Measurements from ENCODE around the gene KLF3.

Gene KLF3

DNA sequence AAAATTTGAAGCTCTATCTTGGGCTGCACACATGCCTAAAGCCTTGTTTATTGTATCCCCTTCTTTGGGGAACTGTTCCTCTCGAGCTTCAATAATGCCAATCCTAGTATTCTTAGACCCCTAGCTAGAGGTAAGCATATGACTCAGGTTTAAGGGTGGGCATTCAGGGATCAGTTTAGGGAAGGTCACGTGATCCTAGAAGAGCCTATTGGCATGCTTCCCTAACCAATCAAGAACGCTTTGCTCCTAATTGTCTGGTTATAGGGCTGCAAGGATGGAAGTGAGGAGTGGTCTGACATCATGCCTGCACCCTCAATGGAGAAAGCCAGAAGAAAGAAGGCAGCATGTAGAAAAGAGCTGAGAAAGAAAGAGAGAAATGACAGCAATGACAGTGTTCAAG is 71.9 kb downstream of the KLF3 start:
- no CpG with 5 or more reads among the region's 3 CpGs for WGBS (ENCODE audit: insufficient coverage, insufficient read length)
- H3K27ac ChIP-seq (ENCODE audit: low read length), result no peak overlapping the region
- H3K9me3 ChIP-seq (ENCODE audit: control insufficient read depth, insufficient read depth, low read length), result no peaks in the 10 kb centered on the region
- no peaks in the 10 kb centered on the region for H3K4me1 ChIP-seq (ENCODE audit: control insufficient read depth, insufficient read depth, low read length)
- DNase-seq (ENCODE audit: low read depth, low spot score), result no peak
- H3K27me3 ChIP-seq (ENCODE audit: control insufficient read depth, insufficient read depth, low read length), result no peaks in the 10 kb centered on the region
- 0 out of 2 replicates have a peak, but pooled peaks cover 2% of the 10 kb centered on the region for H3K36me3 ChIP-seq (ENCODE audit: control insufficient read depth, insufficient read depth, low read length)
- no peak overlapping the region for H3K4me3 ChIP-seq (ENCODE audit: low read length)

DNA sequence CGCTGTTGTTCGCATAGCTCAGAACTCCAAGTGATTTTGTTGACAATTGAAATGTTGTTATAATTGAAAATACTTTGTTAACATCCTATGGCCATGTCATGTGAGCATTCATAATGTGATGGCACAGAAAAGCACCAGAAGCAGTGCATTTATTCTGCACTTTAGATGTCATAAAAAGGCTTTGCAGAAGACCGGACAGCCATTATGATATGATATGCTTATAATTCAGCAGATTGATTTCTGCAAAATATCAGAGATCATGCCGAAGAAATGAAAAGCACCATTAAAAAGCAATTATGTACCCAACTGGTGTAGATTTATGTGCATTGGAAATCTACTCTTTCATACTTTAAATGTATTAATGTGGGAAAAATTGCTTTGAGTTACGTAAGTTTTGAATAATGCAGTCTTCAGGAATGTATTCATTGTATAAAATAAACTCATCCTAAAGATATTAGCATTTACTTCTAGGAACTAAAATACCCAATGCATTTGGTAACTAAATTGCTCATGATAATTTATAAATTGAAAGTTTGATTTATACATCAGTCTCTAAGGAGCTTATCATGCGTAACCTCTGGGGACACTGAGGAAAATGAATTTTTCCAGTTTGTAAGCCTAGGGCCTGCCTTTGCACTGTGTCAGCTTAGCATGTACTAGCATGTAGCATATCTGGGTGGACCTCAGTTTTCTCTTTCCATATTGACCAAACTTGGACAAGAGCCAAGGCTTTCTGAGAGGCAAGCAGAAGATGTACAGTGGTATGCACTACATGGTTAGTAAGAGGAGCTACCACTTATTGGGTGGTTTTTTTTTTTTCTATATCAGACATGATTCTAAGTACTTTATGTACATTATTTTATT is 75.2 kb downstream of the KLF3 start:
- no CpG with 5 or more reads among the region's 6 CpGs for WGBS (ENCODE audit: insufficient coverage, insufficient read length)
- no peak for DNase-seq (ENCODE audit: low read depth, low spot score)
- no peaks in the 10 kb centered on the region for H3K9me3 ChIP-seq (ENCODE audit: control insufficient read depth, insufficient read depth, low read length)
- no peak overlapping the region for H3K27ac ChIP-seq (ENCODE audit: low read length)
- H3K4me3 ChIP-seq (ENCODE audit: low read length), result no peak overlapping the region
- no peaks in the 10 kb centered on the region for H3K4me1 ChIP-seq (ENCODE audit: control insufficient read depth, insufficient read depth, low read length)
- H3K36me3 ChIP-seq (ENCODE audit: control insufficient read depth, insufficient read depth, low read length), result no peaks in the 10 kb centered on the region
- H3K27me3 ChIP-seq (ENCODE audit: control insufficient read depth, insufficient read depth, low read length), result no peaks in the 10 kb centered on the region

- no CpG with 5 or more reads among the region's 2 CpGs for WGBS (ENCODE audit: insufficient coverage, insufficient read length)
- Histone ChIP-seq H3K4me3 (ENCODE audit: low read length) (no peak overlapping the region), H3K36me3 (ENCODE audit: control insufficient read depth, insufficient read depth, low read length) (no peaks in the 10 kb centered on the region), H3K27ac (ENCODE audit: low read length) (no peak overlapping the region), H3K4me1 (ENCODE audit: control insufficient read depth, insufficient read depth, low read length) (no peaks in the 10 kb centered on the region), H3K27me3 (ENCODE audit: control insufficient read depth, insufficient read depth, low read length) (no peaks in the 10 kb centered on the region), H3K9me3 (ENCODE audit: control insufficient read depth, insufficient read depth, low read length) (no peaks in the 10 kb centered on the region)
- DNase-seq (ENCODE audit: low read depth, low spot score), result no peak
Measured at GRCh38 chr4:38740303-38740702, 76.3 kb downstream of the KLF3 start.

DNA sequence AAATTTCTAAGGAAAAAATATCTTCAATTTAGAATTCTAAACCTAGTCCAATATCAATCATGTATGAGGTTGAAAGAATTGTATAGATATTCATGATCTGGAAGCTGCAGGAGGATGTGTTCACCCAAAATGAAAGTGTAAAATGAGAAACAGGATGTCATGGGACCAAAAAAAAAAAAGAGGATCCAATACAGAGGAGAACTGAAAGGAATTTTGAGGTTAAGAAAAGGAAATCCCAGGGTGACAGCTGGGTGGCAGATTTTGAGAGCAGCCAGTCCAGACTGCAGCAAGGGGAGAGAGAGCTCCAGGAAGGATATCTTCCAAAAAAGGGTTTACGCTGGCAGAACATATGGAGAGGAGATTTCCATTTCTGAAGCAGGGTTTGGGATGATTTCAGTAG is 79.9 kb downstream of the KLF3 start:
- no peak overlapping the region for H3K27ac ChIP-seq (ENCODE audit: low read length)
- DNase-seq (ENCODE audit: low read depth, low spot score), result no peak
- H3K9me3 ChIP-seq (ENCODE audit: control insufficient read depth, insufficient read depth, low read length), result no peaks in the 10 kb centered on the region
- no peak overlapping the region for H3K4me3 ChIP-seq (ENCODE audit: low read length)
- H3K27me3 ChIP-seq (ENCODE audit: control insufficient read depth, insufficient read depth, low read length), result no peaks in the 10 kb centered on the region
- no peaks in the 10 kb centered on the region for H3K36me3 ChIP-seq (ENCODE audit: control insufficient read depth, insufficient read depth, low read length)
- no CpG with 5 or more reads among the region's 1 CpG for WGBS (ENCODE audit: insufficient coverage, insufficient read length)
- H3K4me1 ChIP-seq (ENCODE audit: control insufficient read depth, insufficient read depth, low read length), result no peaks in the 10 kb centered on the region

DNA sequence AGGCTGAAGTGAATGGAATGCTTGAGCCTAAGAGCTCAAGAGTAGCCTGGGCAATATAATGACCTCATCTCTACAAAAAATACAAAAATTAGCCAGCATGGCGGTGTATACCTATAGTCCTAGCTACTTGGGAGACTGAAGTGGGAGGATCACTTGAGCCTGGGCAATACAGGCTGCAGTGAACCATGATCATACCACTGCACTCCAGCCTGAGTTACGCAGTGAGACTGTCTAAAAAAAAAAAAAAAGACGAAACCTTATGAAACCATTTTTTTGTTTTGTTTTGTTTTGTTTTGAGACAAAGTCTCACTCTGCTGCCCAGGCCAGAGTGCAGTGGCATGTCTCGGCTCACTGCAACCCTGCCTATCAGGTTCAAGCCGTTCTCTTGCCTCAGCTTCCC is 81.9 kb downstream of the KLF3 start:
- Histone ChIP-seq H3K4me1 (ENCODE audit: control insufficient read depth, insufficient read depth, low read length) (no peaks in the 10 kb centered on the region), H3K27me3 (ENCODE audit: control insufficient read depth, insufficient read depth, low read length) (no peaks in the 10 kb centered on the region), H3K36me3 (ENCODE audit: control insufficient read depth, insufficient read depth, low read length) (no peaks in the 10 kb centered on the region), H3K4me3 (ENCODE audit: low read length) (no peak overlapping the region), H3K27ac (ENCODE audit: low read length) (no peak overlapping the region), H3K9me3 (ENCODE audit: control insufficient read depth, insufficient read depth, low read length) (no peaks in the 10 kb centered on the region)
- WGBS (ENCODE audit: insufficient coverage, insufficient read length), result no CpG with 5 or more reads among the region's 5 CpGs
- DNase-seq (ENCODE audit: low read depth, low spot score), result no peak

DNA sequence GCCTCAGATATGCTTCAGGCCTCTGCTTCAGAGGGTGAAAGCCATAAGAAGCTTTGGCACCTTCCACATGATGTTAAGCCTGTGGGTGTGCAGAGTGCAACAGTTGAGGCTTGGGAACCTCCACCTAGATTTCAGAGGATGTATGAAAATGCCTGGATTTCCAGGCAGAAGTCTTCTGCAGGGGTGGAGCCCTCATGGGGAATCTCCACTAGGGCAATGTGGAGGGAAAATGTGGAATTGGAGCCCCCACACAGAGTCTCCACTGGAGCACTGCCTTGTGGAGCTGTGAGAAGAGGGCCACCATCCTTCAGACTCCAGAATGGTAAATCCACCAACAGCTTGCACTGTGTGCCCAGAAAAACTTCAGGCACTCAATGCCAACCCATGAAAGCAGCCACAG is 83.6 kb downstream of the KLF3 start:
- Histone ChIP-seq H3K27ac (ENCODE audit: low read length) (no peak overlapping the region), H3K9me3 (ENCODE audit: control insufficient read depth, insufficient read depth, low read length) (no peaks in the 10 kb centered on the region), H3K27me3 (ENCODE audit: control insufficient read depth, insufficient read depth, low read length) (no peaks in the 10 kb centered on the region), H3K4me1 (ENCODE audit: control insufficient read depth, insufficient read depth, low read length) (peaks cover 1% of the 10 kb centered on the region; the same call in 1 of the 2 replicates), H3K4me3 (ENCODE audit: low read length) (no peak overlapping the region), H3K36me3 (ENCODE audit: control insufficient read depth, insufficient read depth, low read length) (no peaks in the 10 kb centered on the region)
- DNase-seq (ENCODE audit: low read depth, low spot score), result no peak

DNA sequence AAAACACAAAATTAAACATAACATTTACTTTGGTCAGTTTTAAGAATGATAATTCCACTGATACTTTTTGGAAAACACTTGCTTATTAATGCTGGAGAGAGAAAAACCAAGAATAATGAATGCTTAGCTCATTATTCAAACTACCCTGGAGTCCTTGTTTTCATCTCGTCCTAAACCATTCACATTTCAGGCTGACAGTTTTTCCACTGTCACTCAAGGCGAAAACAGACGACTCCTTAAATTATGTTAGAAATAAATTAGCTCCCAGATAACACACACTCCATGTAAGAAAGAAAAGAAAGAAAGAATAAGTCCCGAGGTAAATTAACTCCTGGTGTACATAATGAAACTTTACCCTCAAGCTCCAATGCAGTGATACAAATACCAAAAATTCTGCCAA is 85.3 kb downstream of the KLF3 start:
- Histone ChIP-seq H3K4me1 (ENCODE audit: control insufficient read depth, insufficient read depth, low read length) (peaks cover 5% of the 10 kb centered on the region), H3K9me3 (ENCODE audit: control insufficient read depth, insufficient read depth, low read length) (no peaks in the 10 kb centered on the region), H3K4me3 (ENCODE audit: low read length) (no peak overlapping the region), H3K27ac (ENCODE audit: low read length) (no peak overlapping the region), H3K36me3 (ENCODE audit: control insufficient read depth, insufficient read depth, low read length) (no peaks in the 10 kb centered on the region), H3K27me3 (ENCODE audit: control insufficient read depth, insufficient read depth, low read length) (no peaks in the 10 kb centered on the region)
- no CpG with 5 or more reads among the region's 4 CpGs for WGBS (ENCODE audit: insufficient coverage, insufficient read length)
- no peak for DNase-seq (ENCODE audit: low read depth, low spot score)

Measured in iPS DF 6.9 (cell line).